ENCODE data around the gene NF2.
A peak's percentile ranks its signal among the peaks of the same experiment; 100 is the strongest.
"Not testable (repeated sequence)": the region's sequence is repeated elsewhere in the genome, so short reads cannot be mapped to it uniquely, and the experiment has no call there.

Gene NF2

GRCh38 chr22:29597871-29598683 lies 5.4 kb upstream of the NF2 start:
- not testable (repeated sequence) for DNase-seq

- DNase-seq = no peak
These were observed 4.8 kb upstream of the NF2 start for GRCh38 chr22:29598684-29599020.

- peak; percentile 48 to 52 for DNase-seq
These were observed 585 bp downstream of the NF2 start for GRCh38 chr22:29604076-29604360.

- no peak for DNase-seq
These were observed 2.1 kb downstream of the NF2 start for GRCh38 chr22:29605527-29605850.

- no peak for DNase-seq
These were observed 2.9 kb downstream of the NF2 start for GRCh38 chr22:29606320-29606719.

GRCh38 chr22:29607426-29607825 lies 4.0 kb downstream of the NF2 start:
- DNase-seq = no peak

- DNase-seq = no peak
These were observed 5.7 kb downstream of the NF2 start for GRCh38 chr22:29609139-29609538.

GRCh38 chr22:29610780-29611179 lies 7.3 kb downstream of the NF2 start:
- no peak for DNase-seq

GRCh38 chr22:29615705-29616327 lies 12.4 kb downstream of the NF2 start:
- DNase-seq = no peak

- DNase-seq = no peak
These were observed 14.6 kb downstream of the NF2 start for GRCh38 chr22:29617922-29618629.

- DNase-seq = no peak
These were observed 18.5 kb downstream of the NF2 start for GRCh38 chr22:29621761-29622526.

- DNase-seq = no peak
These were observed 19.6 kb downstream of the NF2 start for GRCh38 chr22:29623059-29623458.

- peak in 1 of 2 donors; percentile 10 for DNase-seq
These were observed 20.2 kb downstream of the NF2 start for GRCh38 chr22:29623553-29624169.

- DNase-seq = peak; percentile 25 to 44
These were observed 21.8 kb downstream of the NF2 start for GRCh38 chr22:29625090-29625825.

- no peak for DNase-seq
These were observed 23.2 kb downstream of the NF2 start for GRCh38 chr22:29626497-29627195.

- DNase-seq = no peak
These were observed 23.7 kb downstream of the NF2 start for GRCh38 chr22:29627196-29627535.

GRCh38 chr22:29628996-29629902 lies 25.8 kb downstream of the NF2 start:
- no peak for DNase-seq

GRCh38 chr22:29629903-29630516 lies 26.6 kb downstream of the NF2 start:
- DNase-seq = no peak

GRCh38 chr22:29630987-29631386 lies 27.6 kb downstream of the NF2 start:
- DNase-seq = no peak

GRCh38 chr22:29631725-29632124 lies 28.3 kb downstream of the NF2 start:
- DNase-seq = no peak
